ENCODE data around the gene SH2D2A.
A peak's percentile ranks its signal among the peaks of the same experiment; 100 is the strongest.

Gene SH2D2A

GRCh38 chr1:156802421-156802935, 14.2 kb downstream of the SH2D2A start:
- no peak for DNase-seq

- no peak for DNase-seq
These were observed 15.1 kb downstream of the SH2D2A start for GRCh38 chr1:156801409-156802121.

GRCh38 chr1:156797212-156797871, 19.3 kb downstream of the SH2D2A start:
- peak; percentile 70 for DNase-seq

- no peak for DNase-seq
These were observed 20.1 kb downstream of the SH2D2A start for GRCh38 chr1:156796340-156797097.

- DNase-seq: no peak
These were observed 20.9 kb downstream of the SH2D2A start for GRCh38 chr1:156795787-156796186.

- no peak for DNase-seq
These were observed 21.3 kb downstream of the SH2D2A start for GRCh38 chr1:156795374-156795733.

- DNase-seq: no peak
These were observed 21.9 kb downstream of the SH2D2A start for GRCh38 chr1:156794506-156795373.

- DNase-seq: no peak
These were observed 26.9 kb downstream of the SH2D2A start for GRCh38 chr1:156789621-156790318.

GRCh38 chr1:156788136-156788535, 28.5 kb downstream of the SH2D2A start:
- no peak for DNase-seq

GRCh38 chr1:156786640-156787039, 30.0 kb downstream of the SH2D2A start:
- no peak for DNase-seq

- no peak for DNase-seq
These were observed 31.2 kb downstream of the SH2D2A start for GRCh38 chr1:156785458-156785857.

- no peak for DNase-seq
These were observed 35.0 kb downstream of the SH2D2A start for GRCh38 chr1:156781585-156782186.

- no peak for DNase-seq
These were observed 39.1 kb downstream of the SH2D2A start for GRCh38 chr1:156777573-156777972.

- no peak for DNase-seq
These were observed 39.7 kb downstream of the SH2D2A start for GRCh38 chr1:156776942-156777341.

- peak; percentile 24 for DNase-seq
These were observed 40.8 kb downstream of the SH2D2A start for GRCh38 chr1:156775799-156776198.

GRCh38 chr1:156773607-156774006, 43.0 kb downstream of the SH2D2A start:
- no peak for DNase-seq

GRCh38 chr1:156772728-156773497, 43.7 kb downstream of the SH2D2A start:
- no peak for DNase-seq

GRCh38 chr1:156772222-156772621, 44.4 kb downstream of the SH2D2A start:
- no peak for DNase-seq

GRCh38 chr1:156768610-156769295, 47.9 kb downstream of the SH2D2A start:
- no peak for DNase-seq
